Stimulated activated CD4-positive, alpha-beta T cell treated with anti-CD3 and anti-CD28 coated beads, TNF-alpha, amount 100 ng/mL, for 4 hours (primary cell): ENCODE results near the gene EEF1B2.
A peak's percentile ranks its signal among the peaks of the same experiment; 100 is the strongest.
"Not testable (repeated sequence)": the region's sequence is repeated elsewhere in the genome, so short reads cannot be mapped to it uniquely, and the experiment has no call there.

Source experiments
- DNase-seq, 3 experiments: peaks; one replicate each; pipeline ENCODE4 v3.0.0-alpha.2; 2020; ENCODE audit warnings: low read depth in 3 of 3

Gene EEF1B2

DNA sequence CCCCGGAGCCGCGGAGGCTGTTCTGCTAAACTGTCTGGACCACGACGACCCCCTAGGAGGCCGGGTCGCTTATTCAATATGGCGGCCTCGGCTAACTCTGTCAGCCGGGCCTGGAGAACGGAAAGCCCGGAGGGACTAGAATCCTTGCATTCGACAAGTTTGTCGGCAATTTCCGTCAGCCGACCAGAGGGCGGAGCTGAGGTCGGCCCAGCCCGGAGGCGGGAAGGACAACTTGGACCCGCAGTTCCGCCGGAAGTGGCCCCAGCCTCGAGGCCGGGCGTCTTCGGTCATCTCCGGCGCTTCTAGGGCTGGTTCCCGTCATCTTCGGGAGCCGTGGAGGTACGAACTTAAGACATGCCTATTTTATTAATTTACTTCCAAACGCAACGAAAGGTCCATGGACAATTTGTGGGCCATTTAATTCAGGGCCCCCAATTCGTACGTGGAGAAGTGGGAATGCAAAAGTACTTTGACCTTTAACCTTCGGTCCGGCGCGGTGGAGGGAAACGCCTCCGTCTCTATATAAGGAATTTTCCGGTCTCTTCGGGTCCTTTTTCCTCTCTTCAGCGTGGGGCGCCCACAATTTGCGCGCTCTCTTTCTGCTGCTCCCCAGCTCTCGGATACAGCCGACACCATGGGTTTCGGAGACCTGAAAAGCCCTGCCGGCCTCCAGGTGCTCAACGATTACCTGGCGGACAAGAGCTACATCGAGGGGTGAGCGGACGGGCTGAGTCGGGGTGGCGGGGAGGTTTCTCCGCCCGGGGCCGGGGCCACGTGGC lies at the start of gene EEF1B2, which contains the start of gene NDUFS1:
Gene EEF1B2 (plus strand): TSS at position 550 of the 779 bp plus-strand sequence. CDS start 85 bp downstream, at position 635.
Gene NDUFS1 (minus strand): TSS at position 99 of the 779 bp plus-strand sequence. CDS start 5,766 bp downstream, outside the sequence.
- DNase-seq = peak; percentile 93 to 95 (median 94)

DNA sequence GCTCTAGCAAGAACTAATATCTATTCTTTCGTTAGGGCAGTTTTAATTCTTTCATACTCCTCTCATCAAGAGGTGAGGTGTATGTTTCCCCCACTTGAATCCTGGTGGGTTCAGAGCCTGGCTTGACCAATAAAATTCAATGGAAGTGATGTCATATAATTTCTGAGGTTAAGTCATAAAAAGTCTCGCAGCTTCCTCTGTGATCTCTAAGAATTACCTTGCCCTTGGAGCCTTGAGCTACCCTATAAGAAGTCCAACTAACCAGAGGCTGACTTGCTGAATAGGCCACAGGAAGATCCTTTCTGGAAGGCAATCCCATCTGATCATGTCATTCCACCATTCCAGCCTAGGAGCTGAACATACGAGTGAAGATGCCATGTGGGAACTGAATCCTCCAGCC lies 47.6 kb upstream of the EEF1B2 start:
- no peak for DNase-seq

DNA sequence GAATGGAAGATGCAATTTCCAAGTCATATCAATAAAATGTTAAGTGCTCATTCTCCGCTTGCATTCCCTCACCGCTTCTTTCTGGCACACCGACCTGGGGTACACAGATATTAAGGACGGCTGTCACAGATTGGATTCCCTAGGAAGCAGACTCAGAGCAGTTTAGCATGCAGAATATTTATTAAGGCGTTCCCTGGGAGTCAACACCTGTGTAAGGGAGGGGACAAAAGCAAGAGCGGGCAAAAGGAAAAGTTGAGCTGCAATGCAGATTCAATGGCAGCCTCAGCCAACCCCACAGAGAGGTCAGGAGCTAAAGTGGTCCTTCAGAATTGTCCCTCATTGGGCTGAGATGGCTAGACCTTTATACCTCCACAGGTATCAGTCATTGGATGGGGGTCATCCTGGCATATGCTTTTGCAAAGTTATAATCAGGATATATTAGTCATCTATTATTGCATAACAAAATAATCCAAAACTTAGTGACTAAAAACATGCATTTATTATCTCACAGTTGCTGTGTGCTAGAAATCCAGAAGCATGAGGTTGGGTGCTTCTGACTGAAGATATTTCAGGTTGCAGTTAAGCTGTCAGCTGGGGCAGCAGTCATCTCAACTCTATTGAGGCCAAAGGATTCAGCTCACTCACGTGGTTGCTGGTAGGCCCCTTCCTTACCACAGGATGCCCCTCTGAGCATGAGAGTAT lies 46.7 kb upstream of the EEF1B2 start:
- no peak for DNase-seq

DNA sequence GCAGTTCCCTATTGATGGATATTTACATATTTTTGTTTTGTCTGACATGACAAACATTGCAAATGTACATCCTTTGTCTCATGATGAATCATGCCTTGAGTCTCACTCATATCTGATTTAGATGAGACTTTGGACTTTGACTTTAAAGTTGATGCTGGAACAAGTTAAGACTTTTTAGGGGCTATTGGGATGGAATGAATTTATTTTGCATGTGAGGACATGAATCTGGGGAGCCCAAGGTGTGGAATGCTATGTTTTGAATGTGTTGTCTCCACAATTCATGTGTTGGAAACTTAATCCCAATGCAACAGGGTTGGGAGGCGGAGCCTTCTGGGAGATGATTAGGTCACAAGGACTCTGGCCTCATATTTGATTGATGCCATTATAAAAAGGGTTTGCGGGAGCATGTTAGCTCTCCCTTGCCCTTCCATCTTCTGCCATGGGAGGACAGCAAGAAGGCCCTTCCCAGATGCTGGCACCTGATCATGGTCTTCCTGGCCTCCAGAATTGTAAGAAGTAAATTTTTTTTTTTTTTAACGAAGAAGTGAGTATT lies 44.6 kb upstream of the EEF1B2 start:
- DNase-seq = no peak

GRCh38 chr2:206116278-206116677 lies 43.4 kb upstream of the EEF1B2 start:
- no peak for DNase-seq

- not testable (repeated sequence) for DNase-seq
Observed at GRCh38 chr2:206122569-206122968, 37.1 kb upstream of the EEF1B2 start.

- no peak for DNase-seq
Observed at GRCh38 chr2:206125901-206126300, 33.8 kb upstream of the EEF1B2 start.

- no peak for DNase-seq
Observed at GRCh38 chr2:206127656-206128055, 32.0 kb upstream of the EEF1B2 start.

GRCh38 chr2:206143451-206143850 lies 16.2 kb upstream of the EEF1B2 start:
- no peak for DNase-seq

DNA sequence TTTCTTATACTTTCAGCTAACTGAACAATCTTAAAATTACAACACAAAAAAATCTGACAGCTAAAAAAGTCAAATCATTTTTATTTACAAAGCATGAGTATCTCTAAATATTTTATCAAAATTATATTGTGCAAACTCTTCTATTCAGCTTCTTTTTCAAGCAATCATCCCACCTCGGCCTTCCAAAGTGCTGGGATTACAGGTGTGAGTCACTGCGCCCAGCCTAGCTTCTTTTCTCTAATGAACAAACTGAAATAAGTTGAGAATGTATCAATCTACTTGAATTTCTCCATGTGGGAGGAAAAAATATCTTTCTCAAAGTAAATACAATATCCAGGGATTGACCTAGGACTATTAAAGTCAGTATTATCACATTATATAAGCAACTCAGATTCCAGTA lies 15.3 kb upstream of the EEF1B2 start:
- DNase-seq = no peak

DNA sequence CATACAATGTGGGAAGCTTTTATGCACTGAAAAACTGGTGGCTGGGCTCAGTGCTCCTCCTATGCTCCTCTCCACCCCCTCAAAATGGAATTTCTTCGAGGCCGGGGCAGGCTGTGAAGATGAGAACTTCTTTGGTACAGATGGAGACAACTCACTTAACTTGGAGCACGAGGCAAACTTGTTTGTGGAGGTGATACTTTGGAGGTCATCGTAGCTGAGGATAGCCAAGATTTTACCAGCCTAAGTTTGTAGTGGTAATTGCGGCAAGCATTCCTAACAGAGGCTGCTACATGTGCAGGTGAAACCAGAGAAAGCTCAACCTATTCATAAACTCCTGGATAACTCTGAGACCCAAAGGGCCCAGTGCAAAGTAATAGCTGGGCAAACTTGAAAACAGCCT lies 14.0 kb upstream of the EEF1B2 start:
- no peak for DNase-seq

DNA sequence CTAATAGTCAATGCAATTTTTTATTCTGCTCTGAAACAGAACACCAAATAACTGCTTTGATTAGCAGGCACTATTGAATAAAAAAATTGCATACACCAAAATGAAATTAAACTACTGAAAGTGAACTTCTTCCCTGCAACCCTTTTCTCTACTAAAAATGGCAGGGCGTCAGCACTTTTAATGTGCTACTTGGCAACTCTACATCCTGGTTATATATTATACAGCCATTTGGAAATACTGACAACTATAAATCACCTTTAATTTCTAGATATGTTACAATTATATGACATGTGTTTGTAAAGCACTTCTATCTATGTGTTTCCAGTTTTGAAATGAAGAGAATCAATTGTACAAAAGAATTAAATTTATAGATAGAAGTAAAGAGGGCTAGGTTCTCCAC lies 10.4 kb upstream of the EEF1B2 start:
- no peak for DNase-seq

DNA sequence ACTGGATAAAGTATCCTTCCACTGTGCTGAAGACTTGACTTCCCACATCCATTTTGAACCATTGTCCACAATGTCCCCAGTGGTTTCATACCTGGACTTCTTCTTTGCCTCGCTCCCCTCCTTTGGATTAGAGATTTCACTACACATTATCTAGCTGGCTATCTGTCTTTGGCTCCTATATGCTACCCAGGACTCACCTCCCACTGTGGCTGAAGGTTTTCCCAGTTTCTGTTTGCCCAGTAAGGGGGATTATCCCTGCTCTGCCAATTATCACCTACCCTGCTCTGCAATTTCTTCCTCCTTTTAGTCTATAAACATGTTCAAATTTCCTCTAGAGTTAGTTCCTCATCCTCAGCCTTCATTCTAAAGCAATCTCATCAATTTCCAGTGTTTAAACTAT lies 9.5 kb upstream of the EEF1B2 start:
- DNase-seq = no peak

- DNase-seq = no peak
Observed at GRCh38 chr2:206150631-206151030, 9.1 kb upstream of the EEF1B2 start.

- DNase-seq = no peak
Observed at GRCh38 chr2:206154197-206154596, 5.5 kb upstream of the EEF1B2 start.

GRCh38 chr2:206157014-206157413 lies 2.7 kb upstream of the EEF1B2 start:
- DNase-seq = not testable (repeated sequence)

DNA sequence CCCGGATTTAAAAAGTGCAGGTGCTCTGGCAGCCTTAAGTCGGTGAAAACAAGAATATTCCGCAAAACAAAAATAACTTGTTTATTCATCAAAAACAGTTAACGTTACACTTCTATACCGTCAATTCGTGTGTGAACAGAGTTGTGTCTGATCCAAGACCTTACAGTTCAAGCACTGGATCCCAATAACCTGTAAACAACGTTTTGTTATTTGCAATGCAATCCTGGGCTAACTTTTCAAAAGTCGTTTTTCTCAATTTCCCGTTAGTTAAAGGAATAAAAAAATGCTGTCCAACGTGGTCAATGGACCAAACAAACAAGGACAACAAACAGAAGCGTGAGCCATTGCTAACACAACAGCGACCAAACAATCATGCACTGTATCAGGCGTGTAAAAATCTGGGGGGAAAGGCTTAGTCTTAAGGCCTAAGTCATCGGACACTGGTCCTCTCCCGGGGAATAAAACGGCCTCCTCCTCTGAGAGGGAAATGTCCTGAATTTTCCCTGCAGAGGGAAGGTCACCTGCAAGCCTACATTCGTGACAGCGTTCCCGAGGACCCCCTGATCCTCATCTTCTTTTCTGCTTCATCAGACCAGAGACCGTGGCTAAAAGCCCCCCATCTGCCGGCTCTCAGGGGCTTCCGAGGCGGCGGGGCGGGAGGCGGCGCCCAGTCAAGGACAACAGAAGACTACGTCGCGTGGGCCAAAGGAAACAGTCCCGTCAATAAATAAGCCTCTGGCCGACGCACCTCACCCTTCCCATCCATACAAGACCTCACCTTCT lies 941 bp upstream of the EEF1B2 start:
- DNase-seq = no peak

DNA sequence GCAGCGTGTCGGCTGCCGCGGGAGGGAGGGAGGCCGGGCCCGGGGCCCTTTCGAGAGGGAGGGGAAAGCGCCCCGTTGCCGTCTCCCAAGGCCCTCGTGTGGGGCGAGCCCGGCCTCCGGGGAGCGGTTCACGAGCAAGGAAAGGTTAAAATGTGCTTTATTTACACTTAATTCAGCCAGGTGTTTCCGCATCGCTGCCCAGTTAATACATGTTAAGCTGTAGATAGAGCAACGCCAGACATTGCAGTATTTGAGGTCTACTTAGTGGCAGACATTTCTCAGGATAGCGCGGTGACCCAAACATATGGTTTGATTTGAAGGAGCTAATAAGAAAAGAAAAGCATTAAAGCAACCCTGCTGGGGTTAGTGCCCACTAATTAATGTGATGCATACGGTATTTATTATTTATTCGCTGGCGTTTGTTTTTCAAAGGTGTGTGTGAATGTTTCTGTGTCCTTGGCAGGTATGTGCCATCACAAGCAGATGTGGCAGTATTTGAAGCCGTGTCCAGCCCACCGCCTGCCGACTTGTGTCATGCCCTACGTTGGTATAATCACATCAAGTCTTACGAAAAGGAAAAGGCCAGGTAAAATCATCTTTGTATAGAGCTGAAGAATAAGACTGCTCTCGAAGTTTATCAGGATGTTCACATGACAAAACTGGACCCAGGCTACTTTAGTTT lies 571 bp downstream of the EEF1B2 start:
- peak in 2 of 3 experiments; percentile 5 to 52 for DNase-seq

- DNase-seq = no peak
Observed at GRCh38 chr2:206160807-206161179, 1.1 kb downstream of the EEF1B2 start.

- DNase-seq = not testable (repeated sequence)
Observed at GRCh38 chr2:206162401-206162800, 2.7 kb downstream of the EEF1B2 start.

DNA sequence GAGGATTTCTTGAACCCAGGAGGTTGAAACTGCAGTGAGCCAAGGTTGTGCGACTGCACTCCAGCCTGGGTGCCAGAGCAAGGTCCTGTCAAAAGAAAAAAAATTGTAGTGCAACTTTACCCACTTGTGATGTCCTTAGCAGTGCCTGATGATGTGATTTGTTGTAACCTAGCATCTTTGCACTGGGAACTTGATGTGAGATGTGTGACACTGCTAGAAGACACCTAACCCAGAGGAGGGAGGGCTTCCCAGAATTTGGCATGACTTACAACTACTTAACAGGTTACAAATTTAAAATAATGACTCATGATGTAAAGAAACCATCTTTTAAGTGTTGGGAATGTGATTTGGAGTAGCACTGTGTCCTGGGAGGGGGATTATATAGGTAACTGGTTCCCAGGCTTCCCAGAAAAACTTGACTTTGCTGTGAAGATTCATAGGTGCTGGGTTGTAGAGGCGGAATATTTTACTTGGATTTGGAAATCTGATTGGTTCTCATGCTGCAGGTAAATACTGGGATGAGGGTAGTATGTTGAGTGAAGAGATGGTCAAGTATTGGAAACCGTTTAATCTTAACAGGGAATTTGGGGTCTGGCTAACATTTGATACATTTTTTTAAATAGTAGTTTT lies 3.7 kb downstream of the EEF1B2 start:
- no peak for DNase-seq
